Measurements from ENCODE around the gene ISCA2.

- TF ChIP-seq ZNF792 (tag by site-specific recombination; IDR thresholded peaks at IDR 0.05): no peak
- TF ChIP-seq, protein P1, sequence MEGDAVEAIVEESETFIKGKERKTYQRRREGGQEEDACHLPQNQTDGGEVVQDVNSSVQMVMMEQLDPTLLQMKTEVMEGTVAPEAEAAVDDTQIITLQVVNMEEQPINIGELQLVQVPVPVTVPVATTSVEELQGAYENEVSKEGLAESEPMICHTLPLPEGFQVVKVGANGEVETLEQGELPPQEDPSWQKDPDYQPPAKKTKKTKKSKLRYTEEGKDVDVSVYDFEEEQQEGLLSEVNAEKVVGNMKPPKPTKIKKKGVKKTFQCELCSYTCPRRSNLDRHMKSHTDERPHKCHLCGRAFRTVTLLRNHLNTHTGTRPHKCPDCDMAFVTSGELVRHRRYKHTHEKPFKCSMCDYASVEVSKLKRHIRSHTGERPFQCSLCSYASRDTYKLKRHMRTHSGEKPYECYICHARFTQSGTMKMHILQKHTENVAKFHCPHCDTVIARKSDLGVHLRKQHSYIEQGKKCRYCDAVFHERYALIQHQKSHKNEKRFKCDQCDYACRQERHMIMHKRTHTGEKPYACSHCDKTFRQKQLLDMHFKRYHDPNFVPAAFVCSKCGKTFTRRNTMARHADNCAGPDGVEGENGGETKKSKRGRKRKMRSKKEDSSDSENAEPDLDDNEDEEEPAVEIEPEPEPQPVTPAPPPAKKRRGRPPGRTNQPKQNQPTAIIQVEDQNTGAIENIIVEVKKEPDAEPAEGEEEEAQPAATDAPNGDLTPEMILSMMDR (tag by site-specific recombination; IDR thresholded peaks at IDR 0.05): no peak
- TF ChIP-seq PRDM6 (tag by site-specific recombination; IDR thresholded peaks at IDR 0.05): no peak
- no peak for TF ChIP-seq ZNF830 (tag by site-specific recombination; IDR thresholded peaks at IDR 0.05; ENCODE audit: low read depth)
- TF ChIP-seq ZNF174 (tag by site-specific recombination; IDR thresholded peaks at IDR 0.05): no peak
- TF ChIP-seq SCRT1 (tag by site-specific recombination; IDR thresholded peaks at IDR 0.05; ENCODE audit: borderline replicate concordance): no peak
Observed at GRCh38 chr14:74519316-74520074, 25.9 kb downstream of the ISCA2 start.
